Posterior cingulate gyrus (tissue), 11 donors: ENCODE results near the gene DOK6.

Source experiments
- DNase-seq, 10 donors: peaks; one replicate each; pipeline versions ENCODE4 v3.0.0 to v3.0.0-alpha.2; 2020 to 2021; ENCODE audit warnings: mixed read lengths in 3 of 10
- intact Hi-C: fragments of 100-400 bp; cut with DNase I; formaldehyde crosslinking; loops from one replicate; pipeline ENCODE4 v1.15.1; 2023

DOK6 gene

GRCh38 chr18:69885841-69886531, 485.3 kb downstream of the DOK6 start:
- intact Hi-C loops, result no loop called here
- no peak for DNase-seq

GRCh38 chr18:69887256-69887655, 486.6 kb downstream of the DOK6 start:
- intact Hi-C loops, result no loop called here
- DNase-seq, result no peak

- DNase-seq, result no peak
- intact Hi-C loops, result no loop called here
Observed at GRCh38 chr18:69889009-69889408, 488.3 kb downstream of the DOK6 start.

- intact Hi-C loops, result no loop called here
- DNase-seq, result no peak
Observed at GRCh38 chr18:69890558-69890957, 489.9 kb downstream of the DOK6 start.

- DNase-seq, result no peak
- intact Hi-C loops, result no loop called here
Observed at GRCh38 chr18:69894467-69894866, 493.8 kb downstream of the DOK6 start.

- intact Hi-C loops, result no loop called here
- DNase-seq, result peak in 1 of 10 donors; percentile 74
Observed at GRCh38 chr18:69895066-69896047, 494.7 kb downstream of the DOK6 start.

- intact Hi-C loops, result no loop called here
- no peak for DNase-seq
Observed at GRCh38 chr18:69897397-69898108, 496.9 kb downstream of the DOK6 start.

GRCh38 chr18:69898241-69898861, 497.7 kb downstream of the DOK6 start:
- intact Hi-C loops, result no loop called here
- no peak for DNase-seq
